PC-3 (cell line): ENCODE results near the gene HAGHL.

ENCODE experiments used
- CTCF ChIP-seq: fragments of 300-600 bp; sonication (generic); conservative IDR thresholded peaks from 2 replicates; pipeline ENCODE4 v1.5.1; 2017; ENCODE audit warnings: antibody characterized with exemption, low read depth, mild to moderate bottlenecking, low read length
- EZH2phosphoT487 ChIP-seq: fragments of 300-600 bp; sonication (generic); IDR thresholded peaks from 2 replicates; pipeline ENCODE4 v1.6.1; 2018; ENCODE audit warnings: mild to moderate bottlenecking, antibody characterized with exemption, low read length, borderline replicate concordance

- TF ChIP-seq EZH2phosphoT487 (no peak), CTCF (no peak)
These were observed 3.1 kb downstream of the HAGHL start for GRCh38 chr16:729768-730665.
